ENCODE results near the gene TRABD2A.

Gene TRABD2A

DNA sequence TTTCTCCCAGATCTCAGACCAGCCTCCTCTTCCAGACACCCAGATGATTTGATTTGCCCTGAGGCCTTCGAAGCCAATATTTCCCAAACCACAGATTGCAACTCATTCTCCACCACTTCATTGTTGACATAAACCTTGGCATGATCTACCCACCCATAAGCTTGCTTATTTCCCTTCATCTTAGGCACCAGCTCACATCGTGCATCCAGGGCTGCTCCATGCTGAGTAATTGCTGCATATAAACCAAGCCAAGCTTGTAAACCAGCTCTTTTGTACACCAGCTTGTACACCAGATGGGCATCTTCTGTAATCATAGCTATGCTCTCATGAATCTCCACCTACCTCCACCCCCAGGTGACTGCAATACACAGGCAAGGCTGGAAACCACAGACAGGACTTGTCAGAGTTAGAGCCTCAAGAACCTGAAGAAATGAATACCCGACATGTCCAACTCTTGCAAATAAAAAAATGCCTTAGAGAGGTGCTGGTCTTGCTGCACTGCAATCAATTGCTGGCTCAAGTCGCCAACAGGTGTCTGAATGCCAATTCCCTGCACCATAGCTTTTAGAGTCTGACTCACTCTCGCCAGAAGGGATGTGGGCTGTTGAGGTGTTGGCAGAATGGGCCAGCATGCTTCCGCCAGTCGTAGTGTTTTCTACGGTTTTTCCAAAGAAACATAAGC lies 31.5 kb downstream of the TRABD2A start:
- DNase-seq (ENCODE audit: low spot score), result no peak

DNA sequence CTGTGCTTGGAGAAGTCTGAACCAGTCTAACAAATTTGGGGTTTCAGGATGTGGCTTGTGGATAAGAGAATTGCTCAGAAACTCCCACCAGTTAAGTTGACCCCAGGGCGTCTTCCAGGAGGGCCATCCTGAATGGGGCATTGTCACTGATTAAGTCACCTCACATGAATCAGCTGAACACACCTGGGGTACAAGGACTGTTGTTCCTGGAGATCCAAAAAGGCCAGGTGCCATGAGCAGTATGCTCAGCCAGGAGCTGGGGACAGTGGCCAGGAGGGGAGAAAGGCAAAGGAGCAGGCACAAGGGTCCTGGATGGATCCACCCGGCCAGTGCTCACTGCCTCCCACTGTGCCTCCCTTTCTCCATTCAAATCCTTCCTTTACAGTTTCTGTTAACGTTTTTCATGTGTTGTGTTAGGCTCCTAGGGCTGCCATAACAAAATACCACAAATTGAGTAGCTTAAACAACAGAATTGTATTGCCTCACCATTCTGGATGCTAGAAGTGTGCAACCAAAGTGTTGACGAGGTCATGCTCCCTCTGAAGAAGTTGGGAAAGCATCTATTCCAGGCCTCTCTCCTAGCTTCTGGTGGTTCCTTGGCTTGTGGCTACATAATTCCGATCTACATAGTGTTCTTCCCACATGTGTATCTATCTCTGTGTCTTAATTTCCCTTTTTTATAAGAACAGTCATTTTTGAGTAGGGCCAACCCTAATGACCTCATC lies 33.4 kb downstream of the TRABD2A start:
- DNase-seq (ENCODE audit: low spot score), result no peak

DNA sequence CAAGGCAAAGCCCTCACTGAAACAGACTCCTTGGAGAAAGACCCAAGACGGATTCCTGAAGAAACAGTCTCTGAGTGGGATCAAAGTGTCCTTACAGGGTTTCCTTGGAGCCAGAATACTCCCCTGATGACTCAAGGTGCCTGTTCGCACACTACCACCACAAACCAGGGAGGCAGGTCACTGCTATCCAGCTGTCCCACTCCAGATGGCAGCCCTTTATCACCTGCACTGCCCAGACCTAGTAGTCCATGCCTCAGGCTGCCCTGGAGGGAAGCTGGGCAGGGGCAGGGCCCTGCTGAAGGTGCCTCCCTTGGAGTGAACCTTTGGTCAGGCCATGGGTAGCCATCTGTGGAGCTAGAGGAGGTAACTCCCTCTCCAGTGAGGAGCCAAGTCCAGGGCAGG lies 34.1 kb downstream of the TRABD2A start:
- DNase-seq (ENCODE audit: low spot score), result no peak

DNA sequence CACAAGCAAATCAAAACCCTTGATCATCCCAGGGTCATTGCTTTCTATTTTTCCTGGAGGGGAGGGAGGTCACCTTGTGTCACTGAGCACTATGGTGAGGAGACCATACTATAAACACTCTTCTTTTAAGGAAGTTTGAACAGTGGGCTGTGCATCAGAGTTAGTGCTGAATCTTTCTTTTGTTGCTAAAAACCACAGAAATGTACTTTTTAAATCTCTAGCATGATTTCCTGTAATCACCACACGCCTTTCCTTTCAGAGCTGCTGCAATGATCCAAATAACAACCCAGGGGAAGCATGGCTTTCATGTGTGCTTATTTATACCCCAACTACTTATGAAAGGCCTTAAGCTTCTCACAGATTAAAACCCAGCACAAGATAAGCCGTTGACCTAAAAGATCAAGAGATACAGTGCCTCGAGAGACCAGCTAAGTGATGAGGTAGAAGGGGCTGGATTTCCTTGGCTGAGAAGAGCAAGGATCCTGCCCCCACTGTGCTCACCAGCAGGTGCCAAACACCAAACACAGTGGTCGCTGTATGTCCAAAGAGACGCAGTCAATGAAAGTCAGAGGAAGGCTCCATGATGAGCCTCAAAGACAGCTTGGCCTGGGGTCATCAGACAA lies 34.7 kb downstream of the TRABD2A start:
- DNase-seq (ENCODE audit: low spot score), result no peak

DNA sequence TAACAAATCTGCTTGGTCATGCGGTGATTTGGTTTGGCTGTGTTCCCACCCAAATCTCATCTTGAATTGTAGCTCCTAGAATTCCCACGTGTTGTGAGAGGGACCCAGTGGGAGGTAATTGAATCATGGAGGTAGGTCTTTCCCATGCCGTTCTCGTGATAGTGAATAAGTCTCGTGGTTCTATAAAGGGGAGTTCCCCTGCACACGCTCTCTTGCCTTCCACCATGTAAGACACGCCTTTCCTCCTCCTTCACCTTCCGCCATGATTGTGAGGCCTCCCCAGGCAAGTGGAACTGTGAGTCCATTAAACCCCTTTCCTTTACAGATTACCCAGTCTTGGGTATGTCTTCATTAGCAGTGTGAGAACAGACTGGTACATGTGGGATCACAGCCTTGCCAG lies 36.7 kb downstream of the TRABD2A start:
- DNase-seq (ENCODE audit: low spot score), result no peak

DNA sequence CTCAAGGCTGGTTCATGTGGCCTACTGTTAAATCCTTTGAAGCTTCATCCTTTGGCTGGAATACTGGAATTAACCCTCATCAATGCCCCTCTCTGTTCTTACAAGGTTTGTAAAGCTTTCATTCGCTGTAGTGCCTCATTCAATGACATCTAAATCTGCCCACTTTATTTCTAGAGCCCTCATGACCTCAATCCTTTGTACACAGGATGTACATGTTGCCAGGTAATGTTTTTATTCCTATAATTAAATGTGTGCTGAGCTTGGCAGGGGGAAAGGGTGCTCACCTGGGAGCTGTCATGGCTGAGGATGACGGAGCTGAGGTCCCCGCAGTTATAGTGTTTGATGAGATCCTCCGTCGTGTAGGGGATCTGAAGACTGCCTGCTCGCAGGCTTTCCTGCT lies 39.3 kb downstream of the TRABD2A start:
- DNase-seq (ENCODE audit: low spot score), result no peak

DNA sequence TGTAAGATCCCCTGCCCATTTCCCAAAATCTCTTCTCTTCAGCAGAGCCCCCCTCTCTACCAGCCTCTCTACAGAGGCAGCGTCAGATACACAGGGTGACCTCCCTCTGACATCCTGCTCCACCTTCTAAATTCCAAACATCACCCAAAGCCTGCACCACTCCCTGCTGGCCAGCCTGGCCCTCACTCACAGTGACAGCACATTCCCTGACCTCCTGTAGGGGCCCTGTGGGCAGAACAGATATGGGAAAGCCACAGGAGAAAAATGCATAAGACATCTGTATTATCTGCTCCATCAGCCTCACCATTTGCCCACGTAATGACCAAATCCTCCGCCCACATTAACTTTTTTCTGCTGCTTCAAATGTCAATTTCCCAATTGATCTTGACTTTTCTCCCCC lies 40.6 kb downstream of the TRABD2A start:
- DNase-seq (ENCODE audit: low spot score), result no peak

DNA sequence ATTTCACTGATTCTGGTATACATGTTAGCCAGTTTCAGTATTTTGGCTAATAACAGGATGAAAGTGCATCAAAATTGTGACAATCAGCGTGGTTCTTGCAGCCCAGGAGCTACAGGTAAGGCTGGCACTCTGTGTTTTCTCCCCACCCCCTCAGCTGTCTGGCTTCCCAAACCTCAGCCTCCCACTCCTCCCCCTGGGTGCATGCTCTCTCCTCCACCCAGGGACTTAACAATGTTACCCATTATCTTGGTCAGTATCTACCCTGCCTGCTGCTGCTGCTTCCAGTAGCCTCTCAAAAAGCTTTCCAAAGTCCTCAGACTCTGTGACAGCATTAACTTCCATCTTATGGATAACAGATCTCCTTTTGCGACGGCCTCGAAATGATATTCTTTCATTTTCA lies 41.0 kb downstream of the TRABD2A start:
- no peak for DNase-seq (ENCODE audit: low spot score)

DNA sequence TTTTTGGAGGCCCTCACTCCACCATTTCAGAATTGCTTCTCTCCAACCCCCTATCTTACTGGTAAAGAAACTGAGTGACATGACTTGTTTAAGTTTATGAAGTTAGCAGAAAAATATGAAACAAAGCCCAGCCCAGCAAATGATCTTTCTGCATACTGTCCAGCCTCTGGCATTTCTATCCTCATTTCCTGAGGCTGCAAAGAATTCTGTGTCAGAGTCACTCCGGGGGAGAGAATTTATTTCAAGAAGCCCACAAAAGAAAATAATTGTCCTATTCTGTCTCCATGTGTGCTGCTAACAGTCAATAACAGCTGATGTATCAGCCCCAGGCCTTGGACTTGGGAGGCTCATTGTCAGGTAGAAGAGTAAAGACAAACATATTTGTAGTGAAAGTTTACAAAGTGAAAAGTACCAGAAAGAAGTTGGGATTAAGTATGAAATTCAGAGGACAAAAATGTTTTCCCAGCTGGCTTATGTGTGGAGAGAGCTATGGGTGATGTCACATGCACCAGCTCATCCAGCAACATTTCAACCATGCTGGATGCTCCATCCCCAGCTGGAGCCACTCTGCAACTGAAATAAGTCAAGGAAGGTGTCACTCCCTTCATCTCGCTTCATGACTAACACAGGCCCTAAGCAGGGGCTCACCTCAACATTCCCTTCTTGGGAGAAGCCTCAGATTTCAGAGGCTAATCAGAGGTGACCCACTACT lies 42.3 kb downstream of the TRABD2A start:
- no peak for DNase-seq (ENCODE audit: low spot score)

DNA sequence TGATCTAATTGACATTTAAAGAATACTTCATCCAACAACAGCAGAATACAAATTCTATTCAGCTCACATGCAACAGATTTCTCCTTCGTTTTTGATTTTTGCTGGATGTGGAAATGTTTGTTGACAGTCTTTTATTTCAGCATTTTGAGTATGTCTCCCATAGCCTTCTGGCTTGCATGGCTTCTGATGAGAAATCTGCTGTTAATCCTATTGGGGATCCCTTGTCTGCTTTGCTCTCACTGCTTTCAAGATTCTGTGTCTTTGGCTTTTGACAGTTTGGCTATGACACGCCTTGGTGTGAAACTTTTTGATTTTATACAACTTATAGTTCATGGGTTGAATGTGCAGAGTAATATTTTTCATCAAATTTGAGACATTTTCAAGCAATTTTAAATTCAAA lies 44.7 kb downstream of the TRABD2A start:
- DNase-seq (ENCODE audit: low spot score), result no peak

DNA sequence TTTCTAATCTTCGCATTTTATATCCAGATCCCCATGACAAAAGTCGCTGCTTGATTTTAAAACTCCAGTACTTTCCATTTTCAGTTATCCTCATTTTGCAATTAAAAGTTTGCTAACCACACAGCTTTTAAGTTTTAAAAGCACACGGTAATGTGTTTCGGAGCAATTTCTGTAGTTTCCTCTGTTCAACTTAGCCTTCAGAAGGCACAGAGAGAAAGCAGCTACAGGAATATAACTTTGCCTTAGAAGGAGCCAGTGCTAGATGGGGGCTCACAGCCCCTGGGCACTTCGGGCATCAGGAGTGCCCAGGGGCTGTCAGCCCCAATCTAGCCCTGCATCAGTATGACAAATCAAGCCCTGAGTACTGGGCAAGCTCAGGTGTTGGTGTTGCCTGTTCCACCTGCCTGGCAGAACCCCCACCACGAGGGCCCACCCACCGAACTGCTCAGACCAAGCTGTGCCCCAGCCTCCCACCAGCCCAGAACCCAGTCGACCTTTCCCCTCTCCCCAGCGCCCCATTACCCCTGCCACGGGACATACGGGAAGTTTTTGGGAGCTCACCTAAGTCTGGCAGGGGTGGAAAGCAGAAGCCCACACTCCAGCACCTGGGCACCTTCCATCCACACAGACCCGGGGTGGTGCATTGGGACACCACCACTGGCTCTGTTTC lies 47.3 kb downstream of the TRABD2A start:
- no peak for DNase-seq (ENCODE audit: low spot score)

DNA sequence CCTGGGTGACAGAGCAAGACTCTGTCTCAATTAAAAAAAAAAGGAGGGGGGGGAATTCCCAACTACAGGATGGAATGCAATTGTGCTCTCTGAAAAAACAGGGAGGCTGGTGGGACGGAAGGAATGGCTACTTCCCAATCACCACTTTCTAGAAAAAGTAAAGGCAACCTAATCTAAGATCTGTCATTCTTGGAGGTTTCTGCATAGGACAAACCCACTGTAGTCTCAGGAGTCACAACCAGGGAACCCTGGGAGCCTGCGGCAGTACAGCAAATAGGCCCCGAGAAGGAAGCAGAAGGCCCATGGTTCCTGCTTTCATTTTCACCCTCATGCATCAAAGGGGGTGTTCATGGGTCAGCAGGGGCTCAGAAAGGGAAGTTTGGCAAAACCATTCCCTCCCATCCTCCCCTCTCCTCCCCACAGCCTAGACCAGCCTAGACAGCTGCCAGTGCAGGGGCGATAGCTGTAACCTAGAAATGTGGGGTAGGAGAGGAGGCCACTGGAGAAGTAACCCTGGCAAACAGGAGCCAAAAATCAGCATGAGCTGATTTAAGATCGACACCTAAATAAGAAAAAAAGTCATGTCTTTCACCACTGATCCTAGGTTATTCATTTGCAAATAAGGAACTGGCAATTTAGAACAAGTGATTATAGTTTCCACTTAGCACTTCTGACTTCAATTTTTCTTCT lies 48.0 kb downstream of the TRABD2A start:
- no peak for DNase-seq (ENCODE audit: low spot score)

DNA sequence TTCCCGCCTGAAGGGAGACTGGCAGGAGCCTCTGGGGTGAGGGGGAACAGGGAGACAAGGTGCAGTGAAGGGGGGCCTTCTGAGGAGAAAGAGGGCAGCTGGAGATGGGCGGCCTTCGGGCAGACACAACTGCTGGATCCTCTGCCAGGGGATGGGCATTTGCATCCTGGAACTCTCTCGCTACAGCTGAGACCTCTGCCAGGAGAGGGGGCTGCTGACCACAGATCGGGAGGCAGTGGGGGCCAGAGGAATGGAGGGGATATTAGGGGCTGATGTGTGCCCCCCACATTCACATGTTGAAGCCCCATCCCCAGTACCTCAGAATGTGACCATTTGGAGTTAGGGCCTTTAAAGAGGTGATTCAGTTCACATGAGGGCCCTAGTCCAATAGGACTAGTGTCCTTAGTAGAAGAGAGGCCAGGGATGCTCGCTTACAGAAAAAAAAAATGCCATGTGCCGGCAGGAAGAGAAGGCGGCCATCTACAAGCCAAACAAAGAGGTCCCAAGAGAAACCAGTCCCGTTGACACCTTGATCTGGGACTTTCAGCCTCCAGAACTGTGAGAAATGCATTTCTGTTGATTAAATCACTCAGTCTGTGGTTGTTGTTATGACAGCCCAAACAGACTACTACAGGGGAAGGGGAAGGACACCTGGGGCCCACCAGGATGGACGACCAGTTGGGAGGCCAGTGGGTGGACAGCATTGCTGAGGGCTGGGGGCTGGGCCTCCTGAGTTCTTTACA lies 50.0 kb downstream of the TRABD2A start:
- no peak for DNase-seq (ENCODE audit: low spot score)

DNA sequence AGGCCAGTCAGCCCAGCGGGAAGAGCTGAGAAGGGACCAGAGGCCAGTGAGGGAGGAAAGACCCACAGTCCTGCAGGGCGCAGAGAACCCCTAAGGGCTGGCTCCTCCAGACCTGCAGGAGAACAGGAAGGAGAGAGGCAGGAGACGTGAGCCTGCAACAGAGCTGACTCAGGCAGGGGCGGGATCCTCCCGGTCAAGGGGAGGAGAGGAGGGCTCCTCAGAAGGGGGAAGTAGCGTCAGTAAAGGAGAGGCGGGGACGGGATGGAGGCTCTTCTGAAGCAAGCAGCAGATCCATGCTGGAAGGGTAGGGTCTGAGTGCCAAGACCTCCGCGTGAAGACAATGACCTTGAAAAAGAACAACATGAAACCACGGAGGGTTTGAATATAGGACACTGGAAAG lies 50.8 kb downstream of the TRABD2A start:
- no peak for DNase-seq (ENCODE audit: low spot score)

DNA sequence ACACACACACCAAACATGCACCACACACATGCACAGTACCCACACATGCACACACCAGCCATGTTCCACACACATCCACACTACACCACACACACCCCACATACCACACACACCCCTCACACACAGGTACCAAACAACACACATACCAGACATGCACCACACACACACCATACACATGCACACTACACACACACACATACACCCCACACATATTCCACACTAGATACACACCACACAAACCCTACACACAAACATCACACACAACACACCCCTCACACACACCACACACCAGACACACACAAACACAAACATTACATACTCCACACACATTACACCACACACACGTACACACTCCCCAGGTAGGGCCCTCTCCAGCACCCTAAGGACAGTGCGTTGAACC lies 51.2 kb downstream of the TRABD2A start:
- no peak for DNase-seq (ENCODE audit: low spot score)

DNA sequence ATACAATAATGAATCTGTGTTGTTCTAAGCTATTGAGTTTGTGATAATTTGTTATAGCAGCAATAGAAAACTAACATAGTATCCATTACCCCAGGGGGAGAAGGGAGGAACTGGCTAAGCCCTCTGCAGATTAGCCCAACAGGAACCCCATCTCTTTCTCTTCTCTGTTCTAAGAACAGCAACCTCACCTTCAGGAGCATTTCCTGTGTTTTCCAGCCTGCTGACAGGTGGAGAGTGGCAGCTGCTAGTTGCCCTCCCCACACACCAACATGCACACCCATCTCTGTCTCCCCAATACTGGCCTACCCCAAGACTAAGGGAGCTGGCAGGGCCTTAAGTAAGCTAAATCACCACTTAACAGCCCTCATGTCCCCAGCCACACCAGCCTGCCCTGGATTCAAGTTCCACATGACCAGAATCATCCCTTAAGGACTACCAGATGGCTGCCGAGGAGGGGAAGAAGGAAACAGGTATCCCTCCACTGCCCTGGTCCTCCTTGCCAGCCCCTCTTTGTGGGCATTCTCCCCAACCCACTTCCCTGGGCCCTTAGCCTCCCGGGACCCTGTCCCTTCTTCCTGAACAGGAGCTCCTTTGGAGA lies 52.8 kb downstream of the TRABD2A start:
- no peak for DNase-seq (ENCODE audit: low spot score)

DNA sequence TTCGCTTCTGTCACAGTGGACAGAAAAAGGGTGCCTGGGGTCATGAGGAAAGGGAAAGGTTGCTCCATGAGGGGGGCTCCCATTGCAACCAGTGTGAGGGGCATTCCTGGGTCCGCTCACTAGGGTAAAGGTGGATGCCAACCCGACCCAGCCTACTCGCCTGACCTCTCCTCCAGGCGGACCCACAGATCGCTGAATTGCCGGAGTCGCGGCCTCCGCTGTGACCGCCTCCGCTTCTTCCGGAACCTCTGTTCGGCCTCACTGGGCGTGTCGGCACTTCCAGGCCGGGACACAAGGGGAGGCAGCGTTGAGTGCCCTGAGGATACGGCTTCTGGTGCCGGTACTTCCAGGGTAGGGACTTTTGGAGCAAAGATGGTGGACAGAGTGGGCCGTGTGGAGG lies 57.1 kb downstream of the TRABD2A start:
- DNase-seq (ENCODE audit: low spot score), result no peak

DNA sequence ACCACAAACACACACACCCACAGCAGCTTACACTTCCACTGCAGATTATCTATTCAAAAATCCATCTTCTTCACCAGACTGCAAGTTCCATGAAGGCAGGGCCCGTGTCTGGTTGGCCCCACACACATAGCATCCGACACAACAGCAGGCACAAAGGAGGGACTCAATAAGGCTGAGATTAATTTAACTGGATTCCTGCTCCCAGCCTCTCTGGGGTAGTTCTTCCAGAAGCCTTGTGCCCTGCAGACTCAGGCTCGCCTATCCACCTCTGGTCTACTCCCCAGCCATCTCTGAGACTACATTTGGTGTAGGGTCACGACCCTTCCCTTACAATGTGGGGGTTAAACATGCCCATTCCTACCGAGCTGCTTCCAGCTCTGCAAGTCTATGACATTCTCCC lies 57.7 kb downstream of the TRABD2A start:
- no peak for DNase-seq (ENCODE audit: low spot score)

DNA sequence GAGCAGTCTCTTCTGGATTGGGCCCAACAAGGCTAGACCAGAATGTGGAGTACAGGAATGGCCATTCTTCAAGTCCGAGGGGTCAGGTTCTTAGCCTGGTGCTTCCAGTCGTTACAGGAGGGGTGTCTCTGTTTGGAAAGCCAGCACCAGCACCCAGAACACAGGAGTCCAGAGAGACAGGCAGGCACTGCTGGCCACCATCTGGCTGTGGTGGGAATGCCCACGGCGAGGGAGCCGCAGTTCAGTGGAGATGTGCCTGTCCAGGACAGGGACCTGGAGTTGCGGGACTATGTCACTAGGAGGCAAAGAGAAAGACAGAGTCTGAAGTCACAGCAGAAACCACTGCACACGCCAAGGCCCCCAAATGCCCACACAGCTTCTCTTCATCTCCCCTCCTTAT lies 59.1 kb downstream of the TRABD2A start:
- DNase-seq (ENCODE audit: low spot score), result no peak

DNA sequence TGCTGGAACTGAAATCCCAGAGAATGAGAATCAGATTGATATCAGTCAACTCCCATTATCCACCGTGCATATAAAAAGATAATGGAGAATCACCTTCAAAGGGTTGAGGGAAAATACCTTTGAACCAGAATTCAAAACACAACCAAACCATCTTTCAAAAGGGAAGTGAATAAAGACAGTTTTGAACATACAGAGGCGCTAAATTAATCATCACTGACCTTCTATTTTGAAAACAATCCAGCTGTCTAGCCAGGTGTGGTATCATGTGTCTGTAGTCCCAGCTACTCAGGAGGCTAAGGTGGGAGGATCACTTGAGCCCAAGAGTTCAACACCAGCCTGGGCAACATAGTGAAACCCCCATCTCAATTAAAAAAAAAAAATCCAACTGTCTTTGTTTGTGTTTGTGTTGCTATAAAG lies 63.6 kb downstream of the TRABD2A start:
- DNase-seq (ENCODE audit: low spot score), result no peak

All from ecto neural progenitor cell (in vitro differentiated cells).